ENCODE data around the gene ADAM15.

The ADAM15 gene

DNA sequence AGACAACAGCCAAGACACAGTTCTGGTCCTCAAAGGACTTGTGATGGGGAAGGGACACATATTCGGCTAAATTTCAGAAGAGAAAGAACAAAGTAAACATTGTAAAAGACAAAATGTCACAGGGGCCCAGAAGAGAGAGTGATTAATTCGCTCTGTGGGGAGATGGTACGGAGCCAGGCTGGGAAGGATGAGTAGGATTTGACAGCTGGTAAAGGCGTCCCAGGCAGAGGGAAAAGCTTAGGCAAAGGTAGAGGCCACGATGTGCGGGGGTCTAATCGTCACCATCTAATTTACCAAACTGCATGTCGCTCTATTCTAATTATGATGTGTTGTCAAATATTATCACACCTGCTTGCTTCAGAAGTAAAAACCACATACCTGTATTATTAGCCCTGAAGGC is 59.3 kb downstream of the ADAM15 start:
- H3K4me3 ChIP-seq (replicated peaks; ENCODE audit: low read depth, low read length): no peak overlapping the region
- no peak for DNase-seq (ENCODE audit: low read depth)
- TF ChIP-seq, protein P1, sequence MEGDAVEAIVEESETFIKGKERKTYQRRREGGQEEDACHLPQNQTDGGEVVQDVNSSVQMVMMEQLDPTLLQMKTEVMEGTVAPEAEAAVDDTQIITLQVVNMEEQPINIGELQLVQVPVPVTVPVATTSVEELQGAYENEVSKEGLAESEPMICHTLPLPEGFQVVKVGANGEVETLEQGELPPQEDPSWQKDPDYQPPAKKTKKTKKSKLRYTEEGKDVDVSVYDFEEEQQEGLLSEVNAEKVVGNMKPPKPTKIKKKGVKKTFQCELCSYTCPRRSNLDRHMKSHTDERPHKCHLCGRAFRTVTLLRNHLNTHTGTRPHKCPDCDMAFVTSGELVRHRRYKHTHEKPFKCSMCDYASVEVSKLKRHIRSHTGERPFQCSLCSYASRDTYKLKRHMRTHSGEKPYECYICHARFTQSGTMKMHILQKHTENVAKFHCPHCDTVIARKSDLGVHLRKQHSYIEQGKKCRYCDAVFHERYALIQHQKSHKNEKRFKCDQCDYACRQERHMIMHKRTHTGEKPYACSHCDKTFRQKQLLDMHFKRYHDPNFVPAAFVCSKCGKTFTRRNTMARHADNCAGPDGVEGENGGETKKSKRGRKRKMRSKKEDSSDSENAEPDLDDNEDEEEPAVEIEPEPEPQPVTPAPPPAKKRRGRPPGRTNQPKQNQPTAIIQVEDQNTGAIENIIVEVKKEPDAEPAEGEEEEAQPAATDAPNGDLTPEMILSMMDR (IDR thresholded peaks at IDR 0.05; ENCODE audit: low read length, missing control alignments): no peak

DNA sequence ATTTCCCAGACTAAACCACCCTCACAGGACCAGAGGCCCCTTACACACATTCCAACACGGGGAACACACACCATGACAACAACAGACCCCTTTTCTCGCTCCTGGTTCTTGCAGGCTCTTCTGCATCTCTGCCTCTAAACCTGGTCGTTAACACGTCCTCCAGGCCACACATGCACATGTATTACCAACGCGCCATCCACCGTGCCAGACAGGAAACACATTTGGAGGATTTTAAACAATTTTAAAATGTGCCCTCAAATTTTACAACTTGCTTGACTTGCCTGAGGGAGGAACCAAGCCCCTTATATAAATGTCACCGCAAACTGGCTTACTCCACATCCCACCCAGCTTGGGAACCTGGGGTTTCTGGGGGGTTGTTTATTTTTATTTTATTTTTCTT is 59.7 kb downstream of the ADAM15 start:
- no peak for DNase-seq (ENCODE audit: low read depth)
- TF ChIP-seq, protein P1 (IDR thresholded peaks at IDR 0.05; ENCODE audit: low read length, missing control alignments): no peak
- H3K4me3 ChIP-seq (replicated peaks; ENCODE audit: low read depth, low read length): no peak overlapping the region

All from fibroblast of pulmonary artery (primary cell).